Measurements from ENCODE around the gene MAT2B.
"Not testable (repeated sequence)": the region's sequence is repeated elsewhere in the genome, so short reads cannot be mapped to it uniquely, and the experiment has no call there.

Gene MAT2B

DNA sequence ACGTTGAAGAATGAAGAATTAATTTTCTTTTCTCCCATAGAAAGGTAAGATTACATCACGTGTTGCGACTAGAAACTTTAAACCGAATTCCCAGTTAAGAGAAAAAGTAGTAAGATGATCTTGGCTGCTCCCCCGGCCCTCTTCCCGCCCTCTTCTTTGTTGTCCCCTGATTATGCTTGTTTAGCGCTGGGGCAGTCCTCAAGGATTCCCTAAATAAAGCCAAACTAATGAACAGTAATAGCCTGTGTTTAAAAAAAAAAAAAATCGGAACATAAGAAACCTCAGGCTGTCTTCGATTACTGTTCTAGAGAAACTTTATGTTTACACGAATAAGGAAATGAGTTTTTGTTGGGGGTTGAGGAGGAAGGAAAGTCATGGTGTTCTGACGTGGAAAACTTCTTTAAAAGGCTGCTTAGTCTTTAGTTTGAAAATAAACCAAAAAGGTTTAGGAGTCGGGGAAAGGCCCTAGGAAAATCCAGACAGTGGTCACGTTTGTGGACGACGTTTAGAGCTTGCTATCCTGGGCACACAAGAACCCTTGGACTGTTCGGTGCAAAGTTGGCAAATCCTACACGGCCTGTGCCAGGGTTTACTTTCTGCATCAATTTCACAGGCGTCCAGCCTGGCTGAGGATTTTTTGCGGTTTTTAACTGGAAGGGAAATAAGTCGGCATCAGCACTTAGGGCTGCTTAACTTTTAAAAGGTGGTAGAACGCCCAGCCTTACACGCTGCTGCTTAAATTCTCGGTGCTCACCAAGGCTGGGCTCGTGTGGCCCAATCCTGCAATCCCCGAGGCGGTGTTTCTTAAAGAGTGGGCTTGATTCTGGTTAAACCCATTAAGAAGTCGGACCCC is 1.1 kb upstream of the MAT2B start:
- no peak for DNase-seq

DNA sequence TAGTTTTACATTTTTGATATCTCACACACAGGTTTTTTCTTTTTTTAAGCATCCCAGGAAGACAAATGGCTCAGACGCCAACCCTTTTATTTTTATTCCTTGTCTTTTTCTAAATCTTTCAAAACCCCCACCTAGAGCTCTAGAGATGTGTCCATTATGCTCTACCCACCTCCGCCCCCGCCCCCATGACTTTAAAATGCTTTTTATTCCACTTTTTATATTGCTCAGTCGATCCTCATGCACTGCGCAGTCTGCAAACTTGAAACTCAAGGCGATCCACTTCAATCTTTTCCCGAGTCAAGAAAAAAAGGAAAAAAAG is 411 bp upstream of the MAT2B start:
- DNase-seq, result no peak

DNA sequence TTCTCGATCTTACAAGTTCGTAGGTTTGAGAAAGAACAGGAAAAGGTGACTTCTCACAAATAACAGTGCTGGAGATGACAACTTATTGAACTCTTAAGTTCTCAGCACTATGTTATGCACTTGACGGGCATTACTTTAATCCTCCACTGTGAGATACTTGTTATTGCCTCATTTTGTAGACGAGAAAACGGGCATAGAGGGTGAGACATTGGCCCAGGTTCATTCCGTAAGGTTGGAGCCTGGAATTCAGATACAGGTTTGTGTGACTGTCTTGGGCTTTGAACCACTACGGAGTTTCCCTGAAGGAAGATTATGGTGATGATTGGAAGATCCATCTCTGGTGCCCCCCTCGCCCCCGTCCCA is 657 bp downstream of the MAT2B start:
- DNase-seq, result no peak

DNA sequence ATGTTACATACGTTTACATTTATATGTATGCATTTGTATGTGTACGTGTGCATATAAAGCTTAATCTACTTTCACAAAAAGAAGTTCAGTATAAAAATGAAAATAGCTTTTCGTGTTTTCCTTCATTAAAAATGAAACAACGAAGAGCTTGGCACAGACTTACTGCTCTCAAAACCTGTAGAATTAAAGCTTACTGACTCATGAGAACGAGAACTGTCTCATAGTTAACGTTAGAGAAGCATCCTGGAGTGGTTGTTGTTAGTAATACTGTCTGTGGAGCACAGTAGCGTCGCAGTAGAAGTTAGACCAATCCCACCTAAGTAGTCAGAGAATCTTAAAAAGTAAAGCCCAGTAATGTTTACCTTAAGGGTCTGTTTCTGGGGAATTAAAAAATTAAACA is 1.3 kb downstream of the MAT2B start:
- DNase-seq, result no peak

DNA sequence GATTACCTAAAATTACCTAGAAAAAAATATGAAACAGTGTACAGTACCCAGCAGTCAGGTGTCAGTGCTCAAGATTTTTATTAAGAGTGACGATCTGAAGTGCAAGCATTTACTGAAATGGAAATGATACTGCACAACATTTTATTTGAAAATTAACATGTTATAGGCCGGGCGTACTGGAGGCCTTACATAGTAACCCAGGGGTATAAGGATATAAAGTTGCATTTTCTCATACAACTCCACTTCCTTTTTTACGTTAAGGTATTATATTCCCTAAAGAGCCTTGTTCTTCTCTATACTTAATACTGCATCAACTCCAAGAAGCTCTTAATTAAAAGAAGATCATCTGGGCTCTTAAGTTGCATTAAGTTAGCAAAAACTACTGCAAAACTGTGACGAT is 3.3 kb downstream of the MAT2B start:
- no peak for DNase-seq

DNA sequence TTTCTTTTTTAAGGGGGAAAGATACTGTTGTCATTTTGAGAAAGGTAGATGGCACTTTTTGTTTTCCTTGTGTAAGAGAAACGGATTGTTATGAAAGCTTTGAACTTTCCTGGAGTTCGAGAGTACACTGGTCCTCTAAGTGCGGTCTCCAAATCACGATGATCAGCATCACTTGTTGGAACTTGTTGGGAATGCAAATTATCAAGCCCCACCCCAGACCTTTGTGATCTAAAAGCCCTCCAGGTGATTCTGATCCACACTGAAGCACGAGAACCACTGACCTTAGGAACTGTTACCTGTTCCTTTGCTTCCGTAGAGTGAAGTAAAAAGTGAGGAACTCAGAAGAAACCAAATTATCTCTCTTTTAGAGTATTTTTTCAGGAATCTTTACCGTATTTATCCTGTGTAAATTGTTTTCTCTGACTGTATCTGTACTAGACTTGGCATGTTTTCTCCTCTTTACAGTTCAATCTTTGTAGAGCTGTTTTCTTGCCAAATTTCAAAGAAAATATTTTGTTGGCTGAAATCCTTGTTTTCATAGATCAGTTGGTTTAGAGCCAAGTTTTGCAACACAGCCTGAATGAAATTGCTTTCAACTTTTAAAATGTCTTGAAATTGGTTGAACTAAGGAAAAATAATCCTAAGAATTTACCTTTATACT is 4.0 kb downstream of the MAT2B start:
- no peak for DNase-seq

DNA sequence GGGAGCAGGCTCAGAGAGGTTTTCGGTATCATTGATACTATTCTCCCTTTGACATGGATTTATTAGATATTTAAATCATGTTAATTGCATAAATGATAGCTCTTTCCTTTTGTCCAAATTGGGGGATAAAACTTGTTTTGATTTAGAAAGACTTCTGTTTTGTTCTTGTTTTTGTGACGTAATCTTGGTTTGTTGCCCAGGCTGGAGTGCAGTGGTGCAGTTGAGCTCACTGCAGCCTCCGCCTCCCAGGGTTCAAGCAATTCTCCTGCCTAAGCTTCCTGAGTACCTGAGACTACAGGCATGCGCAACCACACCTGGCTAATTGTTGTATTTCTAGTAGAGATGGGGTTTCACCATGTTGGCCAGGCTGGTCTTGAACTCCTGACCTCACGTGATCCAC is 7.1 kb downstream of the MAT2B start:
- DNase-seq, result no peak

DNA sequence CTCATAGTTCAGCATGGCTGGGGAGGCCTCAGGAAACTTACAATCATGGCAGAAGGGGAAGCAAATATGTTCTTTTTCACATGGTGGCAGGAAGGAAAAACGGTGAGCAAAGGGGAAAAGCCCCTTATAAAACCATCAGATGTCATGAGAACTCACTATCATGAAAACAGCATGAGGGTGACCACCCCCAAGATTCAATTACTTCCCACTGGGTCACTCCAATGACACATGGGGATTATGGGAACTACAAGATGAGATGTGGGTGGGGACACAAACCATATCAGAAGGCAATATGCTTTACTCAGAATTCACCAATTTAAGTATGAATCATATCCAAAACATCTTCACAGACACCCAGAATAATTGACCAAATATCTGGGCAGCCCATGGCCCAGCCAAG is 19.7 kb downstream of the MAT2B start:
- no peak for DNase-seq

DNA sequence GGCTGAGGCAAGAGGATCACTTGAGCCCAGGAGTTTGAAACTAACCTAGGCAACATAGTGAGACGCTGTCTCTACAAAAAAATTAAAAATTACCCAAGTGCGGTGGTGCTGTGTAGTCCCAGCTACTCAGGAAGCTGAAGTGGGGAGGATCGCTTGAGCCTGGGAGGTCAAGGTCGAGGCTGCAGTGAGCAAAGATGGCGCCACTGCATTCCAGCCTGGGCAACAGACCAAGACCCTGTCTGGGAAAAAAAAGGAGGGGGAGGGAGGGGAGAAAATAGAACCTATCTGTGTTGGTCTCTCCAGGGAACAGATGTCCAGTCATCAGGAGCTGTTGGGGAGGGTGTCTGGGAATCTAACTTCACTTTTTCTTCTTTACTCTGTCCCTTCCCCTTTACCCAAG is 24.3 kb downstream of the MAT2B start:
- DNase-seq, result no peak

DNA sequence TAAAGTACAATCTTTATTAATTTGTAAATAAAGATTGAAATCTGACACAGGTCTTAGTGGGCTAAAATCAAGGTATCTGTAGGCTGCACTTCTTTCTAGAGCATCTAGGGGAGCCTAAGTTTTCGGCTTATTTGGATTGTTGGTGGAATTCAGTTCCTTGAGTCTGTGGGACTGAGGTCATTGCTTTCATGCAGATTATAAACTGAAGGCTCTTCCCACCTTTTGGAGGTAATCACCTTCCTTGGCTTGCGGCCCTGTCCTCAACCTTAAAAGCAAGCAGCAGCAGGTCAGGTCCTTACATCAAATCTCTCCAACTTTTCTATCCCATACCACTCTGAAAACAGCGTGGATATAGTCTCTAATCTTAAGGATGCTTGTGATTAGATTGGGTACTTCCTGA is 25.9 kb downstream of the MAT2B start:
- no peak for DNase-seq

DNA sequence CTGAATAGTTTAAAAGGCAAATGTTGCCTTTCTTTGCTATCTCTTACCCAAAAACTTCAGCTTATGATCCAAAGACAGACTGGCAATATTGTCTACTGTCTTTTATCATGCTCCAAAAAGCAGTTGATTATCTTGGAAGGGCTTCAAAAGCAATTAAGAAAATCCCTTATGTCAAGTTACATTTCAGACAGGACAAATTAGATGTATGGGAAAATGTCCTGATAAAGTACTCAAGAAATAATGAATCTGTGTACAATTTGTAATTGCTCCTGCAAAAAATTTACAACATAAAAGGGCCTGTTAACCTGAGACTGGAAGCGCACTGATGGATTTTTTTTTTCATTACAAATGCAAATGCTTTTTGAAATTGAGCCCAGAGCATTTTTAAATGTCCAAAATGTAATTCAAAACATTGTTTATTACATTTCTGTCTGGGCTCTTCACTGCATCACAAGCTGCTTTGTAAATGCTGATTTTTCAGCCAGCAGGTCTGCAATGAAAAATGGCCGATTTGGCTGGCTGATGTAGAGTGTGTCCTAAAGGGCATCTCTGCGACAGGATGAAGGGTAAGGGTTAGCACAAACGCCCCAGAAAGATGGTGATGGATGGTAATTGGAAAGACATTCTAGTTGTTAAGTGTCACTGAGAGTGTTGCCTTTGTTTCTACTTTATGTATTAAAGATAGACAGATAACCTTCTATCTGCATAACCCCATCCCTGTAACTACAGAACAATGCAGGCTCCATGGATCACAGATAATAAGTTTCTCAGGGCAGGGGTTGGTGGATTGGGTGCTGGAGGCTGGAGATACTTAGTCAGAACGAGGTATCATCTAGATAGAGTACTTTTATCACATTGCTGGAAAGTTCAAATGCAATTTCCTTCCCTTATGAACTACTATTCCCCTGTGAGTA is 27.0 kb downstream of the MAT2B start:
- no peak for DNase-seq

DNA sequence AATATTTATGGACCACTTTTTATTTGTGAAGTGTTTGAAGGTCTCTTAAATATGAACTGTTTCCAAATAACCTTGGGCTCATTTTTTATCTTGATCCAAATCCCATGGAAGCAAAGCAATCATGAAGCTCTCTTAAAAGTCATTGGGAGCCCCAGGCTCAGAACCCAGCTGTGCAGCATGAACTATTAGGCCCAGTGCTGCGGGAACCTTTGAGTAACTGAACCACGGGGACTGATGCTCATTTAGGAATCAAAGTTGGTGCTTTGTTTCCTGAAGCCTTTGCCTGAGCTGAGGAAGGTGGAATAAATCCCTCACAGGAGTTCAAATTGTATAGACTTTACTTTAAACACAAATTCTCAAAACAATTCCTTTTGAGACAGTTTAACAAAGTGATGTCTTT is 27.8 kb downstream of the MAT2B start:
- DNase-seq, result no peak

DNA sequence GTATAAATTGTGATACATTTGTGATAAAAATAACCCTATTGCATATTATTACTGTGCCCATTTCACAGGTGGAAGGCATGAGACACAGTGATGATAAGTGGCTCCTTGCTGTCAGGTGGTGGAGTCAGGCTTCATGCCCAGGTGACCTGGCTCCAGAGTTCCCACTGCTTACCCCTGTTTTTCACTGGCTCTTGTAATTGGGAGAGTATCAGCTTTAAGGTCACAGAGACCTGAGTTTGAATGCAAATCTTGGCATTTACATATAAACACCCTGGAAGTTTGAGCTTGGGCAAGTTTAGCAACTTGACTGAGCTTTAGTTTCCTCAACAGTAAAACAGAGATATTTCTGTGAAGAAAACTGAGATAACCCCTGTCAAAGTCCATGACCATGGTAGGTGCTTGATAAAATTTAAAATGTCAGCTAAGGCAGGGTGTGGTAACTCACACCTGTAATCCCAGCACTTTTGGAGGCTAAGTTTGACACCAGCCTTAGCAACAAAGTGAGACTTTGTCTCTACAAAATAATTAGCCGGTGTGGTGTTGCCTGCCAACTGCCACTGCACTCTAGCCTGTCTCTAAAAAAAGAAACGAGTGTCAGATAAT is 29.2 kb downstream of the MAT2B start:
- no peak for DNase-seq

DNA sequence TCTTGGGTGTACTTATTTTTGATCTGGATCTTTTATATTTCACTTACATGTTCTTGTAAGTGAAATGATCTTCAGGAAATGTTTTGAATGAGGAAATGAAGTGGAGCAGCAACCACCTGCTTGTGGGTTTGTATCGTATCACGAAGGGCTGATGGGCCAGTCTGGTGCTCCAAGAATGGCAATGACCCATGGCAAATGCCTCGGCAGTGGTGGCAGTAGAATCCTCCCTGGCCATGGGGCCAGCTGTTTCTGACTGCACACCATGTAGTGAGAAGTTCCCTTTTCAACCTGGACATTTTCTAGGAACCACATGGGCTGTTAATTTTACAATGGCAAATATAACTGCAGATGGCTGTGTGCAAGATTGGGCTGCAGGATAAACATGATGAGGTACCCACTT is 29.9 kb downstream of the MAT2B start:
- no peak for DNase-seq

DNA sequence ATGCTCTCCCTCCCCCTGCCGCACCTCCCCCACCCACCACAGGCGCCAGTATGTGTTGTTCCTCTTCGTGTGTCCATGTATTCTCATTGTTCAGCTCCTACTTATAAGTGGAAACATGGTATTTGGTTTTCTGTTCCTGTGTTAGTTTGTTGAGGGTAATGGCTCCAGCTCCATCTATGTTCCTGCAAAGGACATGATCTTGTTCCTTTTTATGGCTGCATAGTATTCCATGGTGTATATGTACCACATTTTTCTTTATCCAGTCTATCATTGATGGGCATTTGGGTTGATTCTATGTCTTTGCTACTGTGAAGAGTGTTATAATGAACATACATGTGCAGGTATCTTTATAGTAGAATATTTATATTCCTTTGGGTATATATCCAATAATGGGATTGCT is 31.0 kb downstream of the MAT2B start:
- DNase-seq, result not testable (repeated sequence)

DNA sequence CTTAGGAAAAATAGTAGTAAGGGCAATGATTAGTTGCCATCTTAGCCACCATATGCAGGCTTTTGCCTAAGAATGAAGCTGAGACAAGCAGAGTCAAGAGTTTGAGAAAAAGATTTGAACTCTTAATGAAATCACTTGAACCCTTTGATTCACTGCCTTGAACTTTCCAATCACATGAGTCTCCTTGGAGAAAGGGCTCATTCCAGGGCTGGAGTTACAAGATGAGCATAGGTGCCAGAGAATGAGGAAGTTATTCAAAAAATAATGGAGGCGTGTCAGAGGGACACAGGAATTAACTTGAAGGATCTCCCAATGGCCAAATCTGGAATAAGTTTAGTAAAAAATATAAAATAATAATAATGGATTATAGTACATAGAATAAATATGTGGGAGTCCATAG is 35.3 kb downstream of the MAT2B start:
- DNase-seq, result no peak

DNA sequence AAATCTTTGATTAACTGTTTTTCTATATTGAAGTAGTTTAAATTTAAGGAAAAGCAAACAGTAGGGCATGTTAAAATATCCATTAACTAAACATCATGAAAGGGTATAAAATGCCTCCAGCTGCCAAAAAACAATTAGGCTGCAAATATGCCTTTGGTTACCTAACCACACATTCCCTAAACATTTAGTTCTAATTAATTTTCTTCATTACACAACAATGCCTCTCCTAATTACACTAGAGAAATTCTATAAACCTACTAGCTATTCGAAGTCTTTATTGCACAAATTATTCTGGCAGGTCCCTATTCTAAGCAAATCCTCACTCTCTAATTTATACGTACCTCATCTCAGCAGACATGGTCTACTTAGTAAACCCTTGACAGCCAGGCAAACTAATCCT is 37.4 kb downstream of the MAT2B start:
- DNase-seq, result no peak

DNA sequence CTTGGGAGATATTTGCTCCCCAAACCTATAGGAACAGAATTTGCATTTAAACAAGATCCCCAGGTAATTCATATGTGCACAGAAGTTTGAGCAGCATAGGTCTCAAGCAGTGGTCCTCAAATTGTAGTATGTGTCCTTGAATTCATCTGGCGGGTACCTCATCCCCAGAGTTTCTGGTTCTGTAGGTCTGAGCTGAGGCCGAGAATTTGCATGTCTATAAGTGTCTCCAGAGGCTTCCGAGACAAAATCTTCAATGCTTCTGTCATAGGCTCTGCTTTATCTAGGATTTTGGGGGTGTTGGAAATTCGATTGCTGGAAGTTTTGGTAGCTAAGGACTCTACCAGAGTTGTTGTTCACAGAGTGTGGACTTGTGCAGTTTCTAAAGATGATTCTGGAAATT is 38.6 kb downstream of the MAT2B start:
- DNase-seq, result no peak

DNA sequence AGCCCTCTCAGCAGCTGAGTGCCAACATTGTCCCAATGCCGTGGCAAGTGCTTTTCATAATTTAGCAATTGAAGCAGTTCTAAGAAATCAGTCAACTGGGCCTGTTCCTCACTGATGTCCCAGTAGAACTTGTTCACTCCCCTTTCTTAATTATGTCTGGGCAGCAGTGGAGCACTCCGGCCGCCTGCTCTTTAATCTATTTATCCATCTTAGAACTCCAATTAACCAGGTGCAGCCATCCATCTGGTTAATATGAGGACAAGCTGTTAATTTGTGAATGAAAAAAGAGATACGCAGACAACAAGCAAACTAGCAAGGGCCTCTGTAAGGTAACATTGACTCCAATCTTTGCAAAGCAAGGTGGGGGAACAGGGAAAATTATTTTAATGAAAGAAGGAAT is 39.4 kb downstream of the MAT2B start:
- no peak for DNase-seq

DNA sequence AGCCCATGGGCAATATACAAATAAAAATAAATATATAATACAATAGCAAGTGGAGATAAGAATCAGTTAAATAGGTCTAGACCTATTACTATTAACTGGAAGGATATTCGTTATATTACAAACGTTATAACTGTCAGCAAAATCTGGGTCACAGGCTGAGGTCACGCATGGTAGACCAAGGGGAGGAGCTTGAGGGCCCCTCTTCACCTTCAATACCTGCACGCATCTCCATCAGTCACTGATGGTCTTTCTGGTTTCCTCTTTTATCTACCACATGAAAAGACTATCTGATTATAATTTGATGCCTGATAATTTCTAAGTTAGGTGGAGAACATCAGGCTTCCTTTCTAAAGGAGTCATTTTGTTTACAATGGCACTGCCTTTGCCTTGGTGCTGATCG is 43.2 kb downstream of the MAT2B start:
- DNase-seq, result no peak

DNA sequence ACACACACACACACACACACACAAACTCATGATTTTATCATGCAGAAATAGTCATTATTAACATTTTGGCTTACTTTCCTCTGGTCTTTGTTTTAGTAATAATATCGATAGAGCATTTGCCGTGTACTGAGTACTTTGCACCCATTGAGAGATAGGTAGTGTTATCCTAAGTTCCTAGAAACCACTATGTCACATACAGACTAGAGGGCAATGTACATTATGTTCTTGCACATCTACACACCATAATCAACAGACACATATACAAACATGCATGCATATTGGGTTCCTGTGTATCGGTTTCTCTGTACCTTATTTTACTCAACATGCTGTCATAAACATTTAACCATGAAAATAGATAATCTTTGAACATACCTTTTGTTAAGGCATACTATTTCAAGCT is 45.7 kb downstream of the MAT2B start:
- DNase-seq, result no peak

DNA sequence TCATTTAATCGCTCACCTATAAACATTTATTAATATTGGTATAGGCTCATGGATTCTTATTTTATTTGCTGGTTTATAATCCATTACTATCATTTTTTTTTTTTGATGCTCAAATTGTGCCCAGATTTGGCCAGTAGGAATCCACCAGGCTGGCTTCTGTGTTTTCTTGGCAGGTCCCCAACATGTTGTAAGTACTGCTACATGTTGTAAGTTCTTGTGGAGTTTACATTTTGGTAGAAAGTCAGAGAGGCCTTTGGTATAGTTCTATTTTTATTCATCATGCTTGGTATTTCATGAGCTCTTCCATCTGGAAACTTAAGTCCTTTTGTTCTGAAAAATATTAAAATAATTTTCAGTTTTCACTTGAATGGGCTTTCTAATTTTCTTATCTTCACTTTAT is 47.1 kb downstream of the MAT2B start:
- no peak for DNase-seq

DNA sequence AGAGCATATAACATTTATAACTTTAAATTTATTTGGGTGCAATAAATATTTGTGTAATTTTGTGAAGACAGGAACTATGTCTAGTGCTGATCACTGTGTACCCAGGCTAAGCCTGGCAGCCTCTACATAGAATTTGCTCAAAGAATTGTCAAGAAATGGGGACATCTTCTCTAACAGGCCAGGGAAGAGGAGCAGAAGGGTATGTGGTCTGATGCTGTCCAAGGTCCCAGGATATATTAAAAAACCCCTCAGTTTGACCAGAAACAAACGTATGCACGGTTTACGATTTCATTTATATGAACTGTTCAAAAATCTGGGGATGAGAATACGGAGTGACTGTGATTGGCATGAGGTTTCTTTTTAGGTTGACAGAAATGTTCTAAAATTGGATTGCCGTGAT is 55.9 kb downstream of the MAT2B start:
- no peak for DNase-seq

DNA sequence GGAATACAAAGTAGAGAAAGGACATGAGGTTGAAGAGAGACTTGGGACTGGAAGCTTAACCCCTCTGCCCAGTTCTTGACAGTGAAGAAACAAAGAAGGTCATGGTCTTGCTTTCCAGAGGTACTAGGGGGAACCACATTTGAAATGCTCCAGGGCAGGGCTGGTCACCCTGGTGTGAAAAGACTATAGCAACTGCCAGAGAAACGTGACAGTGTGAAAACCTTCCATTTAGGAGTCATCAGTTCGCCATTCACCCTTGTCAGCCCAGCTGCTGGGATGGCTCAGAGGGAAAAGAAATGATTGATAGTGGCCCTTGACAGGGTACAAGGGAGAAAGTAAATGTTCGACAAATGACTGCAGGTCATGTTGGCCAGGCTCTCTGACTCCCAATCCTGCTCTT is 56.7 kb downstream of the MAT2B start:
- no peak for DNase-seq
